H9 (cell line): ENCODE data around the gene ST7L. TPM values are rescaled to one million over a fixed set of nuclear protein-coding genes. Genes with fewer than 3 reads are reported as not detected.

ENCODE experiments used
- DNase-seq: peaks from one replicate; pipeline ENCODE4 v3.0.0-alpha.2; 2017
- H2AFZ ChIP-seq: one replicate; pipeline ENCODE4 v1.6.1; 2013; ENCODE audit warnings: mild to moderate bottlenecking, low read length, control low read depth, moderate library complexity
- H2AK5ac ChIP-seq: 2 replicates; pipeline ENCODE4 v1.6.1; 2013; ENCODE audit warnings: low read length, control low read depth, mixed read lengths; ENCODE audit not compliant: insufficient read length
- H2BK120ac ChIP-seq: one replicate; pipeline ENCODE4 v1.6.1; 2013; ENCODE audit warnings: low read depth, mild to moderate bottlenecking, low read length, control low read depth, inconsistent platforms; ENCODE audit not compliant: poor library complexity, severe bottlenecking
- H2BK12ac ChIP-seq: 2 replicates; pipeline ENCODE4 v1.6.1; 2013; ENCODE audit warnings: low read length, control low read depth, mixed read lengths, low read depth; ENCODE audit not compliant: insufficient read length
- H2BK15ac ChIP-seq: 2 replicates; pipeline ENCODE4 v1.6.1; 2013; ENCODE audit warnings: low read depth, low read length, control low read depth
- H2BK20ac ChIP-seq: one replicate; pipeline ENCODE4 v1.6.1; 2013; ENCODE audit warnings: low read depth, mild to moderate bottlenecking, low read length, control low read depth, inconsistent platforms; ENCODE audit not compliant: poor library complexity, severe bottlenecking
- H2BK5ac ChIP-seq: 2 replicates; pipeline ENCODE4 v1.6.1; 2013; ENCODE audit warnings: low read length, control low read depth, mixed read lengths; ENCODE audit not compliant: insufficient read length
- H3K14ac ChIP-seq: 2 replicates; pipeline ENCODE4 v1.6.1; 2013; ENCODE audit warnings: low read length, control low read depth; ENCODE audit not compliant: insufficient read depth
- H3K18ac ChIP-seq: 2 replicates; pipeline ENCODE4 v1.6.1; 2013; ENCODE audit warnings: low read depth, mild to moderate bottlenecking, mixed read lengths, low read length, control low read depth; ENCODE audit not compliant: insufficient read length
- H3K23ac ChIP-seq: 2 replicates; pipeline ENCODE4 v1.6.1; 2013; ENCODE audit warnings: low read length, control low read depth, mixed read lengths, low read depth; ENCODE audit not compliant: insufficient read length
- H3K23me2 ChIP-seq: 2 replicates; pipeline ENCODE4 v1.6.1; 2013; ENCODE audit warnings: low read depth, mild to moderate bottlenecking, mixed read lengths, low read length, control low read depth; ENCODE audit not compliant: insufficient read length, poor library complexity, severe bottlenecking
- H3K27ac ChIP-seq: 2 replicates; pipeline ENCODE4 v1.5.1; 2013; ENCODE audit warnings: low read length, control low read depth, mixed read lengths, low read depth; ENCODE audit not compliant: insufficient read length
- H3K27me3 ChIP-seq: 2 replicates; pipeline ENCODE4 v1.6.1; 2013; ENCODE audit warnings: low read length, control low read depth, inconsistent platforms; ENCODE audit not compliant: insufficient read depth
- H3K4ac ChIP-seq: 2 replicates; pipeline ENCODE4 v1.6.1; 2013; ENCODE audit warnings: low read depth, mild to moderate bottlenecking, control low read depth, inconsistent platforms, low read length, moderate library complexity
- H3K4me1 ChIP-seq: 2 replicates; pipeline ENCODE4 v1.6.1; 2013; ENCODE audit warnings: low read length, control low read depth, inconsistent platforms; ENCODE audit not compliant: insufficient read depth
- H3K4me2 ChIP-seq: 2 replicates; pipeline ENCODE4 v1.6.1; 2013; ENCODE audit warnings: low read length, control low read depth, mixed read lengths; ENCODE audit not compliant: insufficient read length, insufficient read depth
- H3K56ac ChIP-seq: 2 replicates; pipeline ENCODE4 v1.6.1; 2013; ENCODE audit warnings: low read depth, mild to moderate bottlenecking, mixed read lengths, low read length, control low read depth; ENCODE audit not compliant: insufficient read length
- H3K79me1 ChIP-seq: 2 replicates; pipeline ENCODE4 v1.6.1; 2013; ENCODE audit warnings: low read depth, mild to moderate bottlenecking, moderate library complexity, low read length, control low read depth, inconsistent platforms; ENCODE audit not compliant: insufficient read depth, poor library complexity, severe bottlenecking
- H3K79me2 ChIP-seq: 2 replicates; pipeline ENCODE4 v1.6.1; 2013; ENCODE audit warnings: low read length, control low read depth, inconsistent platforms; ENCODE audit not compliant: insufficient read depth
- H3K9ac ChIP-seq: 2 replicates; pipeline ENCODE4 v1.6.1; 2013; ENCODE audit warnings: low read length, control low read depth, mixed read lengths; ENCODE audit not compliant: insufficient read length; ENCODE audit errors: extremely low read depth
- H3K9me3 ChIP-seq: one replicate; pipeline ENCODE4 v1.6.1; 2013; ENCODE audit warnings: low read depth, low read length, inconsistent platforms; ENCODE audit not compliant: control insufficient read depth
- H3T11ph ChIP-seq: one replicate; pipeline ENCODE4 v1.6.1; 2013; ENCODE audit warnings: mild to moderate bottlenecking, low read length, control low read depth, inconsistent platforms
- H4K20me1 ChIP-seq: one replicate; pipeline ENCODE4 v1.6.1; 2013; ENCODE audit not compliant: control insufficient read depth, insufficient read length, insufficient read depth
- H4K5ac ChIP-seq: 2 replicates; pipeline ENCODE4 v1.6.1; 2013; ENCODE audit warnings: low read depth, mild to moderate bottlenecking, mixed read lengths, low read length, control low read depth; ENCODE audit not compliant: insufficient read length
- H4K8ac ChIP-seq: replicated peaks from 2 replicates; pipeline ENCODE4 v1.6.1; 2013; ENCODE audit warnings: low read length, control low read depth, mixed read lengths, low read depth; ENCODE audit not compliant: insufficient read length
- H4K91ac ChIP-seq: 2 replicates; pipeline ENCODE4 v1.6.1; 2013; ENCODE audit warnings: low read depth, mild to moderate bottlenecking, moderate library complexity, mixed read lengths, low read length, control low read depth; ENCODE audit not compliant: insufficient read length
- H3K27ac Mint-ChIP-seq, 3 experiments: 2 replicates in 2 of 3; 3 replicates in 1 of 3; pipeline ENCODE4 v1.8.0; 2020 to 2021; ENCODE audit warnings: mixed read lengths in 3 of 3, mild to moderate bottlenecking in 1 of 3, moderate library complexity in 1 of 3
- H3K27me3 Mint-ChIP-seq: 2 replicates; pipeline ENCODE4 v1.8.0; 2021; ENCODE audit warnings: low read depth, mild to moderate bottlenecking, moderate library complexity, mixed read lengths
- H3K36me3 Mint-ChIP-seq, 3 experiments: 2 replicates in 2 of 3; 3 replicates in 1 of 3; pipeline ENCODE4 v1.8.0; 2020 to 2021; ENCODE audit warnings: low read depth in 3 of 3, mixed read lengths in 3 of 3; ENCODE audit not compliant: insufficient read depth in 1 of 3
- H3K4me1 Mint-ChIP-seq, 2 experiments: 2 replicates each; pipeline ENCODE4 v1.8.0; 2020; ENCODE audit warnings: mixed read lengths in 2 of 2
- H3K4me3 Mint-ChIP-seq, 2 experiments: 2 replicates in 1 of 2; 3 replicates in 1 of 2; pipeline ENCODE4 v1.8.0; 2020 to 2021; ENCODE audit warnings: mild to moderate bottlenecking in 2 of 2, mixed read lengths in 2 of 2, moderate library complexity in 1 of 2
- H3K9me3 Mint-ChIP-seq, 2 experiments: 2 replicates in 1 of 2; 3 replicates in 1 of 2; pipeline ENCODE4 v1.8.0; 2020; ENCODE audit warnings: mild to moderate bottlenecking in 2 of 2, mixed read lengths in 2 of 2, moderate library complexity in 1 of 2
- CTCF ChIP-seq: fragments of 200-600 bp; sonication (generic); conservative IDR thresholded peaks from 3 replicates; pipeline ENCODE4 v1.8.0; 2021; ENCODE audit warnings: antibody characterized with exemption, mild to moderate bottlenecking
- WGBS: extraction: QIAGEN DNeasy Blood & Tissue Kit; methylation state at CpG from one replicate; pipeline ENCODE4 v1.1.7; 2013; ENCODE audit warnings: missing lambda C conversion rate, low lambda C conversion rate, mixed read lengths; ENCODE audit not compliant: insufficient read length; ENCODE audit errors: extremely low coverage; 5-methylcytosine and 5-hydroxymethylcytosine counted together
- total RNA-seq: library from RNA; stranded (reverse); gene quantifications from 2 replicates; pipeline ENCODE4 v1.2.1, GENCODE V29; 2021

Gene ST7L
- total RNA-seq, 1 experiment from 2014 or later, result 16.0 TPM

- no peak for TF ChIP-seq CTCF
- Histone ChIP-seq H3K4ac (no peak overlapping the region), H2BK120ac (no peak overlapping the region), H3K27me3 (no peaks in the 10 kb centered on the region), H2BK5ac (no peak overlapping the region), H3K79me2 (no peaks in the 10 kb centered on the region), H3K4me2 (no peak overlapping the region), H3K9me3 (no peaks in the 10 kb centered on the region), H3K79me1 (no peaks in the 10 kb centered on the region), H3K18ac (no peak overlapping the region), H3K27ac (no peak overlapping the region), H3K4me1 (no peaks in the 10 kb centered on the region), H2BK12ac (no peak overlapping the region), H4K20me1 (no peaks in the 10 kb centered on the region), H2AK5ac (no peak overlapping the region), H4K5ac (no peak overlapping the region), H2AFZ (no peak overlapping the region), H3K23me2 (no peaks in the 10 kb centered on the region), H4K8ac (no peak overlapping the region), H3K14ac (no peak overlapping the region), H3K23ac (no peak overlapping the region), H2BK15ac (no peak overlapping the region), H3K56ac (no peak overlapping the region), H3T11ph (no peak overlapping the region), H3K9ac (no peak overlapping the region), H4K91ac (no peak overlapping the region), H2BK20ac (no peak overlapping the region)
- no peaks in the 10 kb centered on the region for H3K9me3 Mint-ChIP-seq
- H3K36me3 Mint-ChIP-seq, result peaks cover 34 to 85% (median 82%) of the 10 kb centered on the region in 3 experiments; a peak in 6 of 7 replicates
- peaks cover 6 to 8% of the 10 kb centered on the region in 2 experiments for H3K4me1 Mint-ChIP-seq
- H3K4me3 Mint-ChIP-seq, result no peak overlapping the region
- H3K27ac Mint-ChIP-seq, result no peak overlapping the region
- H3K27me3 Mint-ChIP-seq, result no peaks in the 10 kb centered on the region
- DNase-seq, result no peak
- no CpG with 5 or more reads among the region's 3 CpGs for WGBS
Measured at GRCh38 chr1:112665857-112666256, 46.9 kb upstream of the ST7L start.
